GM12865 (cell line): ENCODE measurements around the gene SCN4B.

Source experiments
- DNase-seq: peaks from one replicate; pipeline ENCODE4 v3.0.0; 2010; ENCODE audit warnings: low read depth
- H3K4me3 ChIP-seq: 2 replicates; pipeline ENCODE4 v1.5.1; 2011; ENCODE audit warnings: mild to moderate bottlenecking, low read depth, low read length, control low read depth
- CTCF ChIP-seq: IDR thresholded peaks from 2 replicates; pipeline ENCODE4 v1.5.1; 2011; ENCODE audit warnings: low read length, control low read depth, low read depth, inconsistent platforms; ENCODE audit not compliant: insufficient read depth; ENCODE audit errors: missing control alignments

SCN4B gene

DNA sequence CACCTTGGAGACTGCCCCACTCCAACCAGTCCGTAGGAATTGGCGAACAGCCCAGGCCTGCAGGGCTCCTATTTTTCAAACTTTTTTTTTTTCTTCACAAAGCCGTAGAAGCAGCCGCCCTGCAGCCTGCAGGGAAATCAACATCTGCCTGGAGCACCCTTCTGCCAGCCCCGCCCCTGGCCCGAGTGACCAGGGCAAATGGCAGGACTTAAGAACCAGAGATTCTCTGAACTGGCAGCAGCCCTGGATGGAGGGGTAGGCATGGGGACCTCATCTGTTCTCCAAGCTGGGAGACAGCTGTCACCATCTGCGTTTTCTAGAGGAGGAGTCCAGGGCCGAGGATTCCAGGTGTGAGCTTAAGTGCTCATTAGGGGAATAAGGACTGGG, 18.3 kb upstream of the SCN4B start:
- no peak for DNase-seq
- TF ChIP-seq CTCF: no peak
- no peak overlapping the region for H3K4me3 ChIP-seq

DNA sequence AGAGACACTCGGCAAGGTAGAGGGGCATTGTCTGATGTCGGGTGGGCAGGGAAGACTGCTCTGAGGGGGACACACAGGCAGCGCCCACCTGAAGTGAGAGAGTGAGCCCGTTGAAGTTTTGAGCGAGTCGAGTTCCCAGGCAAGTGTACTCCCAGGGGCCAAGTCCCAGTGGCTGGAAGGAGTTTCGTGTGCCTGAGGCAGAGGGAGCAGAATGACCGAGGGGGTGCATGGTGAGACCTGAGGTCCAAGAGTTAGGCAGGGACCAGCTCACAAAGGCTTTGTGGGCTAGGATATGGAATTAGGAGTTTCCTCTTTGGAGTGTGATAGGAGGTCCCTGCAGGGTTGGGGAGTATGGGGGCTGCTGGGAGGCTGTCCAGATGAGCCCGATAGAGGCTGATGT, 17.6 kb upstream of the SCN4B start:
- H3K4me3 ChIP-seq: no peak overlapping the region
- no peak for TF ChIP-seq CTCF
- no peak for DNase-seq

DNA sequence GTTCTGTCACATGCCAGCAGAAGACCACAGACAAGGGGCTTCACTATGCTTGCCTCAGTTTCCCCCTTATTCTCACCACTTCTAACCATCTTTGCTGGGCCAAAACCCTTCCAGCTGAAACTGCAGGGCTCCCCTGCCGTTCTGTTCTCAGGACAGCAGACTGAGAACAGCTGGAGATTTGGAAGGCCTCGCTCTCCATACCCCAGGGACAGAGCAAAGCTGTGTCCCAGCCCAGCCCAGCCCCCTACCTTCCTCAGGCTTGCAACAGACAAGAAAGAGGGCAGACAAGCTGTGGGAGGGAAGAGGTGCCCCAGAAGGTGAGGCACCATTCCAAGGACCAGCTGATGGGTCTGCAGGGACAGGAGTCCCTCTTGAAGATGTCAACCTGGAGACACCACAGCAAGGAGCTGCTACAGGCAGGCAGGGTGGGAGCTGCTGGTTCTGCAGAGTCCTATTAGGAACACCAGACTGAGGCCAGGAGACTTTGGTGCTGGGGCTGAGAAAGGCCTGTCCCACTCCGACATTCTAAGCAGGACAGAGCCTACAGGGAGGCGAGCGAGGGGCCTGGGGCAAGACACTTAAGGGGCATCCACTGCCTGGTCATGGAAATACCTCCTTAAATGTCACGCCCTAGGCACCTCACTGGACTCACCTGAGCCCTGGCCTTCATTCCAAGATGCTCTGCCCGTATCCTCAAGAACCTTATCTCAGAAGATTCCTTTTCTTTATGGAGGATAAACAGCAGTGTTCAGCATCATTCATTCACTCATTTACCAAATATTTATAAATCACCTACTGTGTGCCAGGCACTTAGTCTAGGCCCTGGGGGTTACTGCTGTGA, 16.9 kb upstream of the SCN4B start:
- no peak for DNase-seq
- TF ChIP-seq CTCF: no peak
- no peak overlapping the region for H3K4me3 ChIP-seq

GRCh38 chr11:118168751-118169150, 16.1 kb upstream of the SCN4B start:
- no peak overlapping the region for H3K4me3 ChIP-seq
- no peak for DNase-seq
- TF ChIP-seq CTCF: no peak

GRCh38 chr11:118168316-118168715, 15.7 kb upstream of the SCN4B start:
- no peak overlapping the region for H3K4me3 ChIP-seq
- TF ChIP-seq CTCF: no peak
- no peak for DNase-seq

- no peak for TF ChIP-seq CTCF
- DNase-seq: no peak
- H3K4me3 ChIP-seq: no peak overlapping the region
Observed at GRCh38 chr11:118167906-118168305, 15.3 kb upstream of the SCN4B start.

DNA sequence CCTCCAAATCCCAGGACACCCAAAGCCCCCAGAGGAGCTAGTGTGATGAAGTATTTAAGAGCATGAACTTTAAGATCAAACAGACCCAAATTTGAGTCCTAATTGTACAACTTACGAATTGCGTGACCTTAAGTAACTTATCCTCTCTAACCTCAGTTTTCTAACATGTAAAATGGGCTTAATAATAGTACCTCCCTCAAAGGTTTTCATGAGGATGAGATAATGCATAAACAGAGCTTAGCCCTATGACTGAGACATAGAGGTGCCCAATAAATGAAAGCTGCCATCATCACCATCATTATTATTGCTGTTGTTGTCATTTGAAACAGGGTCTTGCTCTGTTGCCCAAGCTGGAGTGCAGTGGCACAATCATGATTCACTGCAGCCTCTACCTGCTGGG, 14.6 kb upstream of the SCN4B start:
- no peak for TF ChIP-seq CTCF
- H3K4me3 ChIP-seq: no peak overlapping the region
- DNase-seq: no peak
